MM.1S (cell line): ENCODE data around the gene SPRED1.

Source experiments
- DNase-seq: peaks from one replicate; pipeline ENCODE4 v3.0.0-alpha.2; 2015
- H2AFZ ChIP-seq: fragments of 300-600 bp; sonication (generic); 2 replicates; pipeline ENCODE4 v1.6.0; 2016; ENCODE audit warnings: antibody characterized with exemption, low read length
- H3F3A ChIP-seq: fragments of 300-600 bp; sonication (generic); 2 replicates; pipeline ENCODE4 v1.6.1; 2016; ENCODE audit warnings: mild to moderate bottlenecking, antibody characterized with exemption, low read length, moderate library complexity, mixed read lengths; ENCODE audit not compliant: insufficient read depth
- H3K27ac ChIP-seq: fragments of 300-600 bp; sonication (generic); 2 replicates; pipeline ENCODE4 v1.5.1; 2016; ENCODE audit warnings: mild to moderate bottlenecking, low read length
- H3K27me3 ChIP-seq: fragments of 300-600 bp; sonication (generic); replicated peaks from 2 replicates; pipeline ENCODE4 v1.6.0; 2016; ENCODE audit warnings: low read length; ENCODE audit not compliant: insufficient read depth
- H3K36me3 ChIP-seq: fragments of 300-600 bp; sonication (generic); replicated peaks from 2 replicates; pipeline ENCODE4 v1.6.1; 2016; ENCODE audit warnings: mild to moderate bottlenecking, low read length, mixed read lengths; ENCODE audit not compliant: insufficient read depth
- H3K4me1 ChIP-seq: fragments of 300-600 bp; sonication (generic); 2 replicates; pipeline ENCODE4 v1.6.1; 2016; ENCODE audit warnings: low read length, mixed read lengths
- H3K4me2 ChIP-seq: fragments of 300-600 bp; sonication (generic); 2 replicates; pipeline ENCODE4 v1.6.0; 2016; ENCODE audit warnings: low read depth, low read length
- H3K4me3 ChIP-seq: fragments of 300-600 bp; sonication (generic); 2 replicates; pipeline ENCODE4 v1.5.1; 2016; ENCODE audit warnings: low read length, mixed read lengths
- H3K79me2 ChIP-seq: fragments of 300-600 bp; sonication (generic); 2 replicates; pipeline ENCODE4 v1.6.1; 2016; ENCODE audit warnings: mixed run types, low read length, mixed read lengths
- H3K9ac ChIP-seq: fragments of 300-600 bp; sonication (generic); 2 replicates; pipeline ENCODE4 v1.6.1; 2016; ENCODE audit warnings: low read length, mixed read lengths
- H3K9me2 ChIP-seq: fragments of 300-600 bp; sonication (generic); replicated peaks from 2 replicates; pipeline ENCODE4 v1.6.1; 2016; ENCODE audit warnings: mild to moderate bottlenecking, low read length, mixed read lengths; ENCODE audit not compliant: insufficient read depth
- H3K9me3 ChIP-seq: fragments of 300-600 bp; sonication (generic); replicated peaks from 2 replicates; pipeline ENCODE4 v1.6.1; 2016; ENCODE audit warnings: mild to moderate bottlenecking, low read length, mixed read lengths; ENCODE audit not compliant: insufficient read depth
- H4K20me1 ChIP-seq: fragments of 300-600 bp; sonication (generic); 2 replicates; pipeline ENCODE4 v1.6.1; 2016; ENCODE audit warnings: mild to moderate bottlenecking, low read length, moderate library complexity, mixed read lengths; ENCODE audit not compliant: insufficient read depth
- CTCF ChIP-seq: fragments of 300-600 bp; sonication (generic); IDR thresholded peaks from 2 replicates; pipeline ENCODE4 v1.5.1; 2016; ENCODE audit warnings: antibody characterized with exemption, low read length, mixed read lengths
- EZH2 ChIP-seq: fragments of 300-600 bp; sonication (generic); optimal IDR thresholded peaks from 2 replicates; pipeline ENCODE3; 2017; ENCODE audit warnings: low read depth, mild to moderate bottlenecking, antibody characterized with exemption, low read length, mixed read lengths
- EZH2phosphoT487 ChIP-seq: fragments of 300-600 bp; sonication (generic); IDR thresholded peaks from 2 replicates; pipeline ENCODE4 v1.6.1; 2018; ENCODE audit warnings: antibody characterized with exemption, low read length

The SPRED1 gene

GRCh38 chr15:38259134-38259533, 6.5 kb downstream of the SPRED1 start:
- H2AFZ ChIP-seq, result no peak overlapping the region
- no peak for DNase-seq
- H3K27ac ChIP-seq, result no peak overlapping the region
- no peak for TF ChIP-seq EZH2
- TF ChIP-seq EZH2phosphoT487, result no peak
- TF ChIP-seq CTCF, result no peak
- H3K9ac ChIP-seq, result no peak overlapping the region
- no peak overlapping the region for H3K4me3 ChIP-seq
- peaks cover 4% of the 10 kb centered on the region for H3F3A ChIP-seq
- H3K27me3 ChIP-seq, result no peaks in the 10 kb centered on the region
- H3K4me2 ChIP-seq, result no peak overlapping the region
- H3K9me2 ChIP-seq, result no peaks in the 10 kb centered on the region
- H3K9me3 ChIP-seq, result no peaks in the 10 kb centered on the region
- H3K36me3 ChIP-seq, result no peaks in the 10 kb centered on the region
- peaks cover 100% of the 10 kb centered on the region for H3K79me2 ChIP-seq
- H4K20me1 ChIP-seq, result peaks cover 50% of the 10 kb centered on the region
- H3K4me1 ChIP-seq, result peaks cover 9% of the 10 kb centered on the region; the same call in 1 of the 2 replicates

- Histone ChIP-seq H4K20me1 (peaks cover 53% of the 10 kb centered on the region), H3K27me3 (no peaks in the 10 kb centered on the region), H3K36me3 (no peaks in the 10 kb centered on the region), H3K27ac (no peak overlapping the region), H3K79me2 (peaks cover 100% of the 10 kb centered on the region), H3K4me2 (no peak overlapping the region), H2AFZ (no peak overlapping the region), H3K4me1 (peaks cover 9% of the 10 kb centered on the region; the same call in 1 of the 2 replicates), H3K9me2 (no peaks in the 10 kb centered on the region), H3F3A (no peaks in the 10 kb centered on the region), H3K4me3 (no peak overlapping the region), H3K9me3 (no peaks in the 10 kb centered on the region), H3K9ac (no peak overlapping the region)
- no peak for DNase-seq
- no peak for TF ChIP-seq EZH2
Observed at GRCh38 chr15:38260077-38260476, 7.4 kb downstream of the SPRED1 start.

GRCh38 chr15:38263251-38263650, 10.6 kb downstream of the SPRED1 start:
- Histone ChIP-seq H3F3A (no peaks in the 10 kb centered on the region), H3K4me1 (no peaks in the 10 kb centered on the region), H3K9me3 (no peaks in the 10 kb centered on the region), H3K36me3 (no peaks in the 10 kb centered on the region), H3K4me2 (no peak overlapping the region), H3K27ac (no peak overlapping the region), H3K79me2 (peaks cover 100% of the 10 kb centered on the region), H4K20me1 (peaks cover 40% of the 10 kb centered on the region), H3K4me3 (no peak overlapping the region), H3K9ac (no peak overlapping the region), H3K27me3 (no peaks in the 10 kb centered on the region), H3K9me2 (no peaks in the 10 kb centered on the region), H2AFZ (no peak overlapping the region)
- DNase-seq, result no peak
- TF ChIP-seq EZH2, result no peak
- no peak for TF ChIP-seq EZH2phosphoT487
- no peak for TF ChIP-seq CTCF

GRCh38 chr15:38263996-38264395, 11.4 kb downstream of the SPRED1 start:
- H3K79me2 ChIP-seq, result peaks cover 100% of the 10 kb centered on the region

More at GRCh38 chr15:38263996-38264395, 11.4 kb downstream of the SPRED1 start:
- Histone ChIP-seq H3K4me3 (no peak overlapping the region), H3K9ac (no peak overlapping the region), H3K36me3 (no peaks in the 10 kb centered on the region), H3K4me2 (no peak overlapping the region), H3K9me3 (no peaks in the 10 kb centered on the region), H3K4me1 (no peaks in the 10 kb centered on the region), H3K9me2 (no peaks in the 10 kb centered on the region), H4K20me1 (peaks cover 40% of the 10 kb centered on the region), H3K27ac (no peak overlapping the region), H3K27me3 (no peaks in the 10 kb centered on the region), H3F3A (no peaks in the 10 kb centered on the region), H2AFZ (no peak overlapping the region)
- no peak for DNase-seq
- no peak for TF ChIP-seq EZH2phosphoT487
- no peak for TF ChIP-seq CTCF
- no peak for TF ChIP-seq EZH2
